SU-DHL-6 (cell line): ENCODE data around the gene KIF17.

Experiments used
- EZH2phosphoT487 ChIP-seq: fragments of 200-600 bp; sonication (generic), shearing (Covaris generic); conservative IDR thresholded peaks from 2 replicates; pipeline ENCODE4 v1.6.1; 2018; ENCODE audit warnings: mild to moderate bottlenecking, antibody characterized with exemption, low read length, moderate library complexity, mixed read lengths
- TF ChIP-seq, protein P1 (sequence below): fragments of 200-600 bp; sonication (generic); IDR thresholded peaks from one replicate; pipeline ENCODE4 v1.5.1; 2017; ENCODE audit warnings: antibody characterized with exemption, mild to moderate bottlenecking, low read length, moderate library complexity; ENCODE audit not compliant: insufficient read depth, poor library complexity, severe bottlenecking

GRCh38 chr1:20663365-20663764 is 54.4 kb downstream of the KIF17 start:
- TF ChIP-seq EZH2phosphoT487, result no peak
- TF ChIP-seq, protein P1, sequence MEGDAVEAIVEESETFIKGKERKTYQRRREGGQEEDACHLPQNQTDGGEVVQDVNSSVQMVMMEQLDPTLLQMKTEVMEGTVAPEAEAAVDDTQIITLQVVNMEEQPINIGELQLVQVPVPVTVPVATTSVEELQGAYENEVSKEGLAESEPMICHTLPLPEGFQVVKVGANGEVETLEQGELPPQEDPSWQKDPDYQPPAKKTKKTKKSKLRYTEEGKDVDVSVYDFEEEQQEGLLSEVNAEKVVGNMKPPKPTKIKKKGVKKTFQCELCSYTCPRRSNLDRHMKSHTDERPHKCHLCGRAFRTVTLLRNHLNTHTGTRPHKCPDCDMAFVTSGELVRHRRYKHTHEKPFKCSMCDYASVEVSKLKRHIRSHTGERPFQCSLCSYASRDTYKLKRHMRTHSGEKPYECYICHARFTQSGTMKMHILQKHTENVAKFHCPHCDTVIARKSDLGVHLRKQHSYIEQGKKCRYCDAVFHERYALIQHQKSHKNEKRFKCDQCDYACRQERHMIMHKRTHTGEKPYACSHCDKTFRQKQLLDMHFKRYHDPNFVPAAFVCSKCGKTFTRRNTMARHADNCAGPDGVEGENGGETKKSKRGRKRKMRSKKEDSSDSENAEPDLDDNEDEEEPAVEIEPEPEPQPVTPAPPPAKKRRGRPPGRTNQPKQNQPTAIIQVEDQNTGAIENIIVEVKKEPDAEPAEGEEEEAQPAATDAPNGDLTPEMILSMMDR, result no peak
